LNCaP clone FGC (cell line): ENCODE results near the gene ASCC1.

Experiments
- DNase-seq: peaks from one replicate; pipeline ENCODE4 v3.0.0-alpha.2; 2011; ENCODE audit warnings: low read depth
- H3K4me3 ChIP-seq: 2 replicates; pipeline ENCODE4 v1.5.1; 2011; ENCODE audit warnings: mild to moderate bottlenecking, low read depth, low read length, control low read depth
- CTCF ChIP-seq: IDR thresholded peaks from 2 replicates; pipeline ENCODE4 v1.5.1; 2012; ENCODE audit warnings: mild to moderate bottlenecking; ENCODE audit not compliant: control insufficient read depth, insufficient read depth; ENCODE audit errors: extremely low read depth

ASCC1 gene

GRCh38 chr10:72123616-72124015 is 92.5 kb downstream of the ASCC1 start:
- no peak overlapping the region for H3K4me3 ChIP-seq
- TF ChIP-seq CTCF: no peak
- peak; percentile 56 for DNase-seq

GRCh38 chr10:72122221-72122620 is 93.9 kb downstream of the ASCC1 start:
- TF ChIP-seq CTCF: no peak
- H3K4me3 ChIP-seq: no peak overlapping the region
- DNase-seq: no peak

- no peak for DNase-seq
- TF ChIP-seq CTCF: no peak
Observed at GRCh38 chr10:72121389-72121788, 94.7 kb downstream of the ASCC1 start.

GRCh38 chr10:72116372-72116771 is 99.7 kb downstream of the ASCC1 start:
- TF ChIP-seq CTCF: no peak
- DNase-seq: no peak
- no peak overlapping the region for H3K4me3 ChIP-seq

More at GRCh38 chr10:72121389-72121788, 94.7 kb downstream of the ASCC1 start:
- no peak overlapping the region for H3K4me3 ChIP-seq

- DNase-seq: no peak
- no peak overlapping the region for H3K4me3 ChIP-seq
- TF ChIP-seq CTCF: no peak
Observed at GRCh38 chr10:72114706-72115450, 101.2 kb downstream of the ASCC1 start.

- DNase-seq: no peak
- TF ChIP-seq CTCF: no peak
- no peak overlapping the region for H3K4me3 ChIP-seq
Observed at GRCh38 chr10:72110673-72111401, 105.2 kb downstream of the ASCC1 start.
